LoVo (cell line): ENCODE measurements around the gene PGM5.

Experiments
- DNase-seq: peaks from one replicate; pipeline ENCODE4 v3.0.0-alpha.2; 2016; ENCODE audit warnings: low spot score

Gene PGM5

GRCh38 chr9:68540712-68541535 is 184.5 kb downstream of the PGM5 start, which contains the start of gene TMEM252:
TMEM252 (minus strand) TSS chr9:68540883; CDS start chr9:68540814, 69 bp downstream.
- DNase-seq = no peak

- no peak for DNase-seq
Measured at GRCh38 chr9:68541568-68541967, 185.2 kb downstream of the PGM5 start.

- DNase-seq = no peak
Measured at GRCh38 chr9:68545033-68545705, 188.8 kb downstream of the PGM5 start.

GRCh38 chr9:68546596-68547390 is 190.4 kb downstream of the PGM5 start:
- DNase-seq = no peak

GRCh38 chr9:68547417-68547816 is 191.0 kb downstream of the PGM5 start:
- no peak for DNase-seq

- DNase-seq = no peak
Measured at GRCh38 chr9:68548241-68548640, 191.8 kb downstream of the PGM5 start.

- DNase-seq = no peak
Measured at GRCh38 chr9:68551191-68551590, 194.8 kb downstream of the PGM5 start.

- DNase-seq = peak; percentile 43
Measured at GRCh38 chr9:68552700-68553476, 196.5 kb downstream of the PGM5 start.

GRCh38 chr9:68555437-68556150 is 199.2 kb downstream of the PGM5 start:
- DNase-seq = no peak

- no peak for DNase-seq
Measured at GRCh38 chr9:68558545-68558944, 202.1 kb downstream of the PGM5 start.

GRCh38 chr9:68560071-68560844 is 203.8 kb downstream of the PGM5 start:
- no peak for DNase-seq

- DNase-seq = no peak
Measured at GRCh38 chr9:68562461-68562860, 206.1 kb downstream of the PGM5 start.

GRCh38 chr9:68567565-68567964 is 211.2 kb downstream of the PGM5 start:
- no peak for DNase-seq

GRCh38 chr9:68574150-68574549 is 217.7 kb downstream of the PGM5 start:
- no peak for DNase-seq

GRCh38 chr9:68575817-68576216 is 219.4 kb downstream of the PGM5 start:
- no peak for DNase-seq

GRCh38 chr9:68577774-68578591 is 221.6 kb downstream of the PGM5 start:
- DNase-seq = no peak
